Activated naive CD4-positive, alpha-beta T cell treated with anti-CD3 and anti-CD28 coated beads, Interleukin-2, amount 50 U/mL, for 24 hours (primary cell): ENCODE data around the gene FAAP20.

ENCODE experiments used
- H3K27ac Mint-ChIP-seq: one replicate; pipeline ENCODE4 v1.8.0; 2021; ENCODE audit warnings: mild to moderate bottlenecking, mixed read lengths
- H3K27me3 Mint-ChIP-seq: one replicate; pipeline ENCODE4 v1.8.0; 2021; ENCODE audit warnings: mixed read lengths
- H3K36me3 Mint-ChIP-seq: one replicate; pipeline ENCODE4 v1.8.0; 2021; ENCODE audit warnings: mixed read lengths
- H3K4me1 Mint-ChIP-seq: one replicate; pipeline ENCODE4 v1.8.0; 2021; ENCODE audit warnings: mixed read lengths
- H3K4me3 Mint-ChIP-seq: one replicate; pipeline ENCODE4 v1.8.0; 2021; ENCODE audit warnings: mild to moderate bottlenecking, mixed read lengths
- H3K9me3 Mint-ChIP-seq: one replicate; pipeline ENCODE4 v1.8.0; 2021; ENCODE audit warnings: mixed read lengths

The FAAP20 gene

DNA sequence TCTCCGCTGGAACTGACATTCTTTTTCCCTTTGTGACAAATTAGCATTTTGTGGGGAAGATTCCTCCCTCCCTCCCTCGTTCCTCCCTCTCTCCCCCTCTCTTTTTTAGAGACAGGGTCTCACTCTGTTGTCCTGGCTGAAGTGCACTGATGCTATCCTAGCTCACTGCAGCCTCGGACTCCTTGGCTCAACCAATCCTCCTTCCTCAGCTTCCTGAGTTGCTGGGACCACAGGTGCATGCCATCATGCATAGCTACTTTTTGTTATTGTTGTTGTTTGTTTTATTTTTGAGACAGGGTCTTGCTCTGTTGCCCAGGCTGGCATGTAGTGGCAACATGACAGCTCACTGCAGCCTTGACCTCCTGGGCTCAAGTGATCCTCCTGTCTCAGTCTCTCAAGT, 26.7 kb upstream of the FAAP20 start:
- no peaks in the 10 kb centered on the region for H3K36me3 Mint-ChIP-seq
- no peaks in the 10 kb centered on the region for H3K9me3 Mint-ChIP-seq
- no peak overlapping the region for H3K27ac Mint-ChIP-seq
- H3K4me1 Mint-ChIP-seq: peaks cover 2% of the 10 kb centered on the region
- no peak overlapping the region for H3K4me3 Mint-ChIP-seq
- no peaks in the 10 kb centered on the region for H3K27me3 Mint-ChIP-seq

DNA sequence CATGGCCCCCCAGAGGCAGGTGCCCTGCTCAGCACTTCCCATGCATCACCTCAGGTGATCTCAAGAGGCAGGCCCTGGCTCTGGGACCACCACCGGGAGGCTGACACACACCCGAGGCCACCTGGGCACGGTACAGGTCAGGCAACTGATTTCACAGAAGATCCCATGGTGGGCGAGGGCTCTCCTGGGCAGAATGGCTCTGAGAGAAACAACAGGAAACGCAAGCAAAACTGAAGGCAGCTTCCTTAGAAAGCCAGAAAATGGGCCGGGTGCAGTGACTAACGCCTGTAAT, 22.1 kb upstream of the FAAP20 start:
- Mint-ChIP-seq H3K9me3 (no peaks in the 10 kb centered on the region), H3K27ac (no peak overlapping the region), H3K27me3 (no peaks in the 10 kb centered on the region), H3K4me3 (no peak overlapping the region), H3K4me1 (no peaks in the 10 kb centered on the region), H3K36me3 (no peaks in the 10 kb centered on the region)

DNA sequence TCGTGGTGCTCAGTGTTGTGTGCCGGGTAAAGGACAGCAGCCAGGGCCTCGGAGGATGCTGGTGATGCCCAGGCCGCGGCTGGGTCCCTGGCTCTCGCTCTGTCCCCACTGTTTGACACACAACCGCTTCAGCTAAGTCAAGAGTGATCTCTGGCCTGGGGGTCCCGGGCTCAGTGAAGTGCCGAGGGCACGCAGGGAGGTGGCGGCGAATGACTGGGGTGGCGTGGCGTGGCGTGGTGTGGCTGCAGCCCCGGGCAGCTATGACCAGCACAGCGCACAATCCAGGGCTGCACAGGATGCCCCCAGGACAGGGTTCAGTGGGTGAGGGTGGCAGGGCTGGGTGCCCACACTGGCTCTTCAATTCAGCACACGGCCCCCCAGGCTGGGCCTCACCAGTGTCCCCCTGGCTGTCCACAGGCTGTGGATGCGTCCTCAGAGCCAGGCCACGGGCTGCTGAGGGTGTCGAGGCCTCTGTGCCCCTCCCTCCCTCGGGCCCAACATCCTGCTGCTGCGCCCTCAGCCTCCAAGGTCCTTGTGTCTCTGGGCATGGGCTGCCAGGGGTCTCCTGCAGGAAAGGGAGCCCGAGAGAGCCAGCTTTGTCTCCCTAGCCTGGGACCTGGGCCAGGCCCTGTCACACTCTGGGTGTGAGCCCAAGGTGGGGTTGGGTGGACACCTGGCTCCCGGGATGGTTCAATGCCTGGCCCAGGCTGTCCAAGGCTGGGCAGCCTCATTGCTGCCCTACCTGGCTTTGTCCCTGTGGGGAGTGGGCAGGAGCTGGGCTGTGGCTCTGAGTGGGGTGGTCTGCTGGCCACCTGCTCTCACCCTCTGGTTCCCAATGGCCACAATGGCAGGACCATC, 21.6 kb upstream of the FAAP20 start:
- H3K27me3 Mint-ChIP-seq: no peaks in the 10 kb centered on the region
- no peaks in the 10 kb centered on the region for H3K4me1 Mint-ChIP-seq
- no peaks in the 10 kb centered on the region for H3K36me3 Mint-ChIP-seq
- no peak overlapping the region for H3K4me3 Mint-ChIP-seq
- no peak overlapping the region for H3K27ac Mint-ChIP-seq
- H3K9me3 Mint-ChIP-seq: no peaks in the 10 kb centered on the region

DNA sequence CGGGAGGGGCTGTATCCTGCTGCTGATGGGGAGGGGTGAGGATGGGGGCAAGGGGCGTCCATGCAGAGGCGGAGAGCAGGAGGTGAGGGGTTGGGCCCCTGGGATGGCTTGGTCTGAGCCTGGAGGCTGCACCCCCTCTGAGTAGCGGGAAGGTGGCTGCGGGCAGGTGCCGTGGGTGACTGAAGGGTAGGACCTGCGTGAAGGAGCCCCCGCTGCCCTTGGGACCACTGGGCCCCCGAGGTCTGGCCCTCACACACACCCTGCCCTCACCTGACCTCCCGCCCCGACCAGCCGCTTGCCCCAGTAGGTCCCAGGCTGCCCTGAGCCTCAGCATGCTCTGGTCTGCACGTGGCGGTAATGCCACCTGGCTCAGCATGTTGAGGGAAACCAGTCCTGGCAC, 20.8 kb upstream of the FAAP20 start:
- H3K27ac Mint-ChIP-seq: no peak overlapping the region

DNA sequence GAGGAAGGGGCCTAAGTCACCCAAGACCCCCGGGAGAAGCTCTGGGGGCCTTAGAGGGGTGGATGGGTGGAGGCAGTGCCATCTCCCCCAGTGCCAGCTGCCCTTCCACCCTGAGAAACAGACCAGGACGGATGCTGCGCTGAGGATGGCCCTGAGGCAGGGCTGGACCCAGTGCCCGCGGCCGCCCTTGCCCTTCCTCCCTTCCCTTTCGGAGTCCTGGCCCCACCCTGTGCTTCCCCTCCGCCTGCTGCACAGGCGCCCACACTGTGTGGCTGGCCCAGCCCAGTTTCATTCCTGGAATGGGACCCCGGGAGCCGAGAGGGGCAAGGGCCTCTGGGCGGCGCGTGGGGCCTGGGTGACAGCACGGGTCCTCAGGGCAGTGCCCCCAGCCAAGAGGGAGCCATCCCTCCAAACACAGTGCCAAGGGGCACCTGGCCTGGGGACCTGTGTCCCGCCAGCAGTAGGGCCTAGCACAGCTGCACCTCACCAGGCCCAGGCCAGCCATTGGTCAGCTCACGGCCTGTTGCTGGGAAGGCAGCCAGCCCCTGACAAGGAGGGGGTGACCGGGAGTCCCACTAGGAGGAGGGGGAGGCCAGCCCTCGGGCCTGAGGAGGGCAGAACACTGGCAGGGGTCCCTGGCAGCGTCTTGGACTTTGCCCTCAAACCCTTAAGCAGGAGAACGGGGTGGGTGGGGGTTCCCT, 20.1 kb upstream of the FAAP20 start:
- H3K4me3 Mint-ChIP-seq: no peak overlapping the region
- H3K4me1 Mint-ChIP-seq: no peaks in the 10 kb centered on the region
- no peak overlapping the region for H3K27ac Mint-ChIP-seq
- no peaks in the 10 kb centered on the region for H3K36me3 Mint-ChIP-seq
- no peaks in the 10 kb centered on the region for H3K9me3 Mint-ChIP-seq
- H3K27me3 Mint-ChIP-seq: no peaks in the 10 kb centered on the region

More for the DNA sequence above, 20.8 kb upstream of the FAAP20 start:
- no peaks in the 10 kb centered on the region for H3K27me3 Mint-ChIP-seq
- no peaks in the 10 kb centered on the region for H3K4me1 Mint-ChIP-seq
- no peaks in the 10 kb centered on the region for H3K9me3 Mint-ChIP-seq
- no peaks in the 10 kb centered on the region for H3K36me3 Mint-ChIP-seq
- no peak overlapping the region for H3K4me3 Mint-ChIP-seq

DNA sequence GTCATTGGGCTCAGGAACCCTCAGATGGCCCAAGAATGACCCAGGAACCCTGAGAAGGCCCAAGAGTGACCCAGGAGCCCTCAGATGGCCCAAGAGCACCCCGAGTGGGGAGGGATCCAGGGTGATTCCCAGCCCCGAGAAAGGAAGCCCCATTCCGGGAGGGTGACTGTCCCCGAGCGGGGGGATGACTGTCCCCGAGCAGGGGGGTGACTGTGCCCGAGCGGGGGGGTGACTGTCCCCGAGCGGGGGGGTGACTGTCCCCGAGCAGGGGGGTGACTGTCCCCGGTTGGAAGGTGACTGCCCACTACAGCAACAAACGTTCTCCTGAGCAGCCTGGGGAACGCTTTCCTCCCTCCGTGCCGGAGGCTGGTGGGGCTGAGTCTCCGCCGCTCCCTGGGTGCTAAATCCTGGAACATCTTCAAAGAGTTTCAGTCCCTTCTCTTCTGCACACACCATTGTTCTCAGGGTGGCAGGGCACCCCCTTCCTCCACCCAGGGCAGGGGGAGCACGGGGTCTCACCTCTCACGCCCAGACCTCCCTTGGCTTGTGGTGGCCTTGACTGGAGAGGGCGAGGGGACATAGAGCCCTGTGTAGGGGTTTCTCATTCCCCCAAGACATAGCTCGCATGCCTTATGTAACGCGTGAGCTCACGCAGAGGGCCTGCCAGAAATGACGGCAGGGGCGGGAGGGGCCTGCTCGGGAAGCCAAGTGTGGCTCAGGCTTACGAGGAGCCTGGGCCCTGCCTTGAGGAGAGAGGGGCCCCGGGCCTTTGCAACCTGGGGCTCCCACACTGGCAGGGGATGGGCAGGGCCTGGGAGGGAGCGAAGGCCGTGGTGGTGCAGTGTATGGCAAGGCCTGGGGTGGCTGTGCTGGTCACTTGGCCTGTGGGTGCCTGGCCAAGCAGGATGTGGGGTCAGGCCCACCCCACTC, 19.3 kb upstream of the FAAP20 start:
- Mint-ChIP-seq H3K4me1 (no peaks in the 10 kb centered on the region), H3K27me3 (no peaks in the 10 kb centered on the region), H3K27ac (no peak overlapping the region), H3K36me3 (no peaks in the 10 kb centered on the region), H3K9me3 (no peaks in the 10 kb centered on the region), H3K4me3 (no peak overlapping the region)

DNA sequence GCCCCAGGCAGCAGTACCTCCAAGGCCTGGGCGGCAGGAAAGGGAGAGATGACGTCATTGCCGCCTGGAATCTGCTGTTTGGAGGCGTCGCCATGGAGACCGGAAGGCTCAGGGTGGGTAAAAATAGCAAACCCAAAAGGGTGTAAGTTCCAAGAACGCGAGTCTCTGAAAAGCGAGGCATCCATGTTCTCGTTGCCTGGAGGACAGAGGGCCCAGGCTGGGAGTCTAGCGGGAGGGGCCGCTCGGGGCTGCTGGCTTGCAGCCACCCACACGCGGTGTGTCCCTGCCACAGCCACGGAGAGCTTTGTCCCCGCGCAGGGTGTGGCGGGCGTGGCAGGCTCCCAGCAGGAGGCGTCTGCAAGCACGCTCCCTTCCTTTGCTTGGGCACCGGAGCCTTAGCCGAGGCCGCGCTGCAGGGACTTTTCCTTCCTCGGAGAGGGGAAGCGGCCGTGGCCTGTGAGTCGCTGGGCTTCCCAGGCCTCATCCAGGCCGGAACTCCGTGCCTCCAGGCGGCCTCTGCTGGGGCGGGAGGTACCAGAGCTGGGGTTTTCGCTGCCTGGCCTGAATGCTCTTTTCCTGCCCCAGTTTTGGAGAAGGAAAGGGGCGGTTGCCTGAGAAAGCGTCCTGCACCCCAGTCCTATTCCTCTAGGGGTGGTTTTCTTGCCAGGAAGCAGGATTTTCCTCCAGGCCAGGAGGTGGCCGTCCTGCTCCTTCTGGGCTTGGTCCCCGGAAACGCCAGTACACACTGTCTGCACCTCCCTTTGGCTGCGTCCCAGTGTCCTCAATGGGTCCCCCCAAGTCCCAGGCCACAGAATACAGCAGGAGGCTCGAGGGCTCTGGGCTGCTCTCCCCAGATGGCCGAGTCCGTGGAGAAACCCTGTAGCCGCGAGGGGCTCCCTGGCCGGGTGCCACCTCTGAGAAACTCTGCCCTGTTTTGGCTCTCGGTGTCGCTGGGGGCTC, 18.2 kb upstream of the FAAP20 start:
- Mint-ChIP-seq H3K4me1 (no peaks in the 10 kb centered on the region), H3K27me3 (no peaks in the 10 kb centered on the region), H3K27ac (no peak overlapping the region), H3K36me3 (no peaks in the 10 kb centered on the region), H3K9me3 (no peaks in the 10 kb centered on the region), H3K4me3 (peak overlapping the region; percentile 15)

DNA sequence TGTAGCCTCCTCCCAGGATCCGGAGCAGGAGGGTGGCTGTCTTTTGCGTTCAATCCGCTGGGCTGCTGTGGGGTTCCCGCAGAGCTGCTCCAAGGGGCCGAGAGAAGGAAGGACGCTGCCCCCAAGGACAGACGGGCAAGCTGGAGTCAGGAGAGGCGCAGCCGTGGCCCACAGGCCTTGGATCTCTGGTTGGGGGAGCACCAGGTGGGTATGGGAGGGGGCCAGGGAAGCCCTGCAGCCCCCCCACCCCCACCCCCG, 17.6 kb upstream of the FAAP20 start:
- Mint-ChIP-seq H3K4me3 (no peak overlapping the region), H3K9me3 (no peaks in the 10 kb centered on the region), H3K27me3 (no peaks in the 10 kb centered on the region), H3K27ac (no peak overlapping the region), H3K36me3 (no peaks in the 10 kb centered on the region), H3K4me1 (no peaks in the 10 kb centered on the region)

DNA sequence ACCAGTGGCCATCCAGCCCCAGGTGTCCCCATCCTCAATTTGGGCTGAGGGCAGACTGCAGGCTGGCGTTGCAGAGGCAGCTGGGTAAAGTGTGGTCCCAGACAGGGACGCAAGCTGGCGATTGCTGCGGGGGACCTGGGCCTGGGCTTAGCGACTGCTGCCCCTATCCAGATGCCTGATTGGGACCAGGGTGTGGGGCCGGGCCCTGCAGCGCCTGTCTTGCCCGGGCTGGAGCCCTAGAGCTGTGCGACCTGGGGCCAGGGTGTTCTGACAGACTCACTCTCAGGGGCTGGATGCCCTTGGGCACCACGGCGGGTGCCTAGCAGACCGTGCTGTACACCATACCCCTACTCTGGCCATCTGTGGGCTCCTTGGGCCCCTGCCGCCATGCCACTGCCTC, 16.2 kb upstream of the FAAP20 start:
- Mint-ChIP-seq H3K4me1 (no peaks in the 10 kb centered on the region), H3K4me3 (no peak overlapping the region), H3K9me3 (no peaks in the 10 kb centered on the region), H3K36me3 (no peaks in the 10 kb centered on the region), H3K27ac (no peak overlapping the region), H3K27me3 (no peaks in the 10 kb centered on the region)

DNA sequence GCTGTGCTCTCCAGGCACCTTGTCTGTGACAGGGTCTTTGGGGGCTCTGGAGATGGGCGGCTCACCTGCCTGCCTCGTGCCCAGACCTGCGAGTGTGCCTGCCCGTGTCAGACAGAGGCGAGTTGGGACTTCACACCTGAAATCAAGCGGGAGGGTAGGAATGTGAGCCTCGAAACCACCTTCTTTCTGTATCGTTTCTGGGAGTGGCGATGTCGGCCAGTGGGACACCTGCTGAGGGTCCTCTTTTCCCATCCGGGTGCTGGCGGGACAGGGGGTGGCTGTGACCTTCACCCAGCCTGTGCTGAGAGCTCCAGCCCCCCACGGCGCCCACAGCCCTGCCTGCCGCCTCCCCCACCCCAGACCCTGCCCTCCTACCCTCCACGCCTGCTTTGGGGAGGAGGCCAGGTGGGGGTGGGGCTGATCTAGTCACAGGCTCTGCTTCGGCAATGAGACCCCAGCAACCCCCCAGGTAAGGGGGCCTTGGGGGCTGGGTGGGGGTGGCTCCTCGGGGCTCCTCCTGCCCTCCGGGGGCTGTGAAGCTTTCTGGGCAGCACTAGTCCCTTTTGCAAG, 15.6 kb upstream of the FAAP20 start:
- Mint-ChIP-seq H3K4me1 (no peaks in the 10 kb centered on the region), H3K4me3 (no peak overlapping the region), H3K27me3 (no peaks in the 10 kb centered on the region), H3K9me3 (no peaks in the 10 kb centered on the region), H3K36me3 (no peaks in the 10 kb centered on the region), H3K27ac (no peak overlapping the region)

DNA sequence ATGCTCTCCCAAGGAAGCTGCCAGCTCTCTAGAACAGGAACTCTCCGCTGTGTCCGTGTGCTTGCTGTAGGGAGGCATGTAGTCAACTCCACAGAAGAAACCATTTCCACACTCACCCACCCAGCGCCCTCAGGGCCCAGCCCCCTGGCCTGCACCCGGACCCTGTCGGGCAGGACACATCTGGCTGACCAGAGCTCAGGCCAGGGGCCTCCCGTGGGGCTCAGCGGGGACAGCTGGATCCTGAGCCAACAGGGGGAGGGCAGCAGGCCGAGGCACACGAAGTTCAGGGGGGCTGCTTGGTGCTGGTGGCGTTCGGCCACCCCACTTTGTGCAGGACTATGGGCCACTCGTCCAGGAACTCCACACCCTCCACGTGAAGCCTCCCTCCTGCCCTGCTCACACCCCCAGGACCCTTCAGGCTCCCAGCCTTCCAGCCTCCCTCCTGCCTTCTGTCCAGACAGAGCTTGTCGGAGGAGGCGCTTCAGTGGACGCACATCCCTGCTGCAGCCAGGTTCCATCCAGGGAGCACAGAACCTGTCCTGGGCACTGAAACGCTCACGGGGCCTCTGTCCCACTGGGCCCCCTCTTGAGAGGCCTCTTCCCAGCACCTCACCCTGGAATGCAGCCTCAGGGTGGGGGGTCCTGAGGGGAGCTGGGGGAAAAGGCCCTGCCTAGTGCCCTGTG, 15.0 kb upstream of the FAAP20 start:
- Mint-ChIP-seq H3K27me3 (no peaks in the 10 kb centered on the region), H3K4me3 (no peak overlapping the region), H3K4me1 (no peaks in the 10 kb centered on the region), H3K9me3 (no peaks in the 10 kb centered on the region), H3K36me3 (no peaks in the 10 kb centered on the region), H3K27ac (no peak overlapping the region)

DNA sequence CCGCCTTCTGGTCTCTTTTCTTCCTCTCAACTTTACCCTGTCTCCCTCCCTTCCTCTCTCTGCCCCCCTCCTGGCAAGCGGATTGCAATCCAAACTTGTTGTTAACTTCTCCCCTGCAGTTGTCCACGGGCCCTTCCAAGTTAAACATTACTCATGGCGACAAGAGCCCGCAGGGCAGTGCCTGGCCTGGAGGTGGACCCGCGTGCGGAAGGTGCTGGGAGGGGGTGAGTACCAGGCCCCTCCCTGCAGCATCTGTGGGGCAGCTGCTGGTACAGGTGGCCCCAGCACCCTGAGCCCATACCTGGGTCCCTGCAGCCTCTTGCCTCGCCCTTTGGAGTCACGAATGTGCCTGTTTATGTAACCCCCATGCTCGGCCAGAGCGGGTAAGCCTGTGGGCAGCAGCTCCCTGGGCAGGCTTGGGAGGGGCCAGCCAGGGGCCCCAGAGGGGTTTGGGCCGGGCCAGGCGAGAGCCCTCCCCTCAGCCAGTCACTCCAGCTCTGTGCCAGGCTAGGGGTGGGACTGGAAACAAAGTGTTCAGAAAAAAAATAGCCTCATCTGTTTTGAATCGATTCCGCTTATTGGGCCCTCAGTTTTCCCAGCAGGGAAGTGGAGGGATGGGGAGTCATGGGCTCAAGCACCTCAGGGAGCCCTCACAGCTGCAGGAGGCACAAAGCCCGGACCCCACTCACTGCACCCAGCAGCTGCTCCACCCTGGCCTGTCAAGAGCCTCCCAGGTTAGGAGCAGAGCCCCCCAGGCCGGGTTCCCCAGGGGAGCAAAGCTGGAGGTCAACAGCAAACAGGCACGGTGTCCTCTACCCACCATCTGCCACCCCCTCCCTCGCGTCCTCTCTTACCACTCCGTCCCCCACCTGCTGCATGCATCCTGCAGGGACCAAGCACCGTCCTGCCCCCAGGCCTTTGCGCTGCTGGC, 14.0 kb upstream of the FAAP20 start:
- H3K9me3 Mint-ChIP-seq: no peaks in the 10 kb centered on the region
- H3K27me3 Mint-ChIP-seq: no peaks in the 10 kb centered on the region
- no peaks in the 10 kb centered on the region for H3K36me3 Mint-ChIP-seq
- no peak overlapping the region for H3K4me3 Mint-ChIP-seq
- no peak overlapping the region for H3K27ac Mint-ChIP-seq
- no peaks in the 10 kb centered on the region for H3K4me1 Mint-ChIP-seq

DNA sequence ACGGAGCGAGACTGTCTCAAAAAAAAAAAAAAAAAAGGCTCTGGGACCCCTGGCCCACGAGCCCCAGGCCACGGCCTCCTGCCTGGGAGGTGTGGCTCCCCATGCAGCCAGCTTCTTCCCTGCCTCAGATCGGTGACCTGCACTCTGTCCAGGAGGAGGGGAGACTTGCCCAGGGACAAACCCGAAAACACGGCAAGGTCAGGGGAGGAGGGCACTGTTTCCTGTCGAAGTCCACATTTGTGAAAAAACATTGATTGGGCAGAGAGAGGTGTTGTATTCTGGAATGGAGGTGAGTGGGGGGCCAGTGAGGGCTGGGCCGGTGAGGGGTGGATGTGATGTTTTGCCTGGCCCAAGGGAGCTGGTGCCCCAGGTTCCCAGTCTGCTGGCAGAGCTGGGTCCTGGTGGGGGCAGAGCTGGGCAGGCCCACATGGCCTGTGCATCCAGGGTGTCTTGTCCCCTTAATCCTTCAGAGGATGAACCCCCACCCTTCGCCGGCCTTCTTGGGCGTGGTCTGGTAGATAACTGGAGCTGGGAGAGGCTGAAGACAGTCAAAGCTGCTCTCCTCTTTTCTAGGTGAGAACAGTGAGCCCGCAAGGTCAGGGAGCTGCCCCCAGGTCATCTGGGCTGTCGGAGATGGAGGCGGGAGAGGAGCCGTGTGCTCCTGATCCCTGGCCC, 12.4 kb upstream of the FAAP20 start:
- H3K36me3 Mint-ChIP-seq: no peaks in the 10 kb centered on the region
- no peak overlapping the region for H3K27ac Mint-ChIP-seq
- H3K4me1 Mint-ChIP-seq: no peaks in the 10 kb centered on the region
- peak overlapping the region; percentile 4 for H3K4me3 Mint-ChIP-seq
- no peaks in the 10 kb centered on the region for H3K9me3 Mint-ChIP-seq
- no peaks in the 10 kb centered on the region for H3K27me3 Mint-ChIP-seq
